ENCODE measurements around the gene MFSD6.
"Not testable (repeated sequence)": the region's sequence is repeated elsewhere in the genome, so short reads cannot be mapped to it uniquely, and the experiment has no call there.

MFSD6 gene

GRCh38 chr2:190460487-190460886, 52.3 kb downstream of the MFSD6 start:
- no peak for DNase-seq (ENCODE audit: low read depth in 4 of 4, low spot score in 1 of 4)

- no peak for DNase-seq (ENCODE audit: low read depth in 4 of 4, low spot score in 1 of 4)
These were observed 54.0 kb downstream of the MFSD6 start for GRCh38 chr2:190462181-190462580.

GRCh38 chr2:190462611-190463010, 54.5 kb downstream of the MFSD6 start:
- no peak for DNase-seq (ENCODE audit: low read depth in 4 of 4, low spot score in 1 of 4)

- DNase-seq (ENCODE audit: low read depth in 4 of 4, low spot score in 1 of 4): no peak
These were observed 56.9 kb downstream of the MFSD6 start for GRCh38 chr2:190465060-190465459.

GRCh38 chr2:190466819-190467446, 58.8 kb downstream of the MFSD6 start:
- no peak for DNase-seq (ENCODE audit: low read depth in 4 of 4, low spot score in 1 of 4)

- no peak for DNase-seq (ENCODE audit: low read depth in 4 of 4, low spot score in 1 of 4)
These were observed 59.5 kb downstream of the MFSD6 start for GRCh38 chr2:190467575-190468083.

- DNase-seq (ENCODE audit: low read depth in 4 of 4, low spot score in 1 of 4): not testable (repeated sequence)
These were observed 60.2 kb downstream of the MFSD6 start for GRCh38 chr2:190468354-190468753.

- no peak for DNase-seq (ENCODE audit: low read depth in 4 of 4, low spot score in 1 of 4)
These were observed 60.8 kb downstream of the MFSD6 start for GRCh38 chr2:190468814-190469569.

- no peak for DNase-seq (ENCODE audit: low read depth in 4 of 4, low spot score in 1 of 4)
These were observed 61.6 kb downstream of the MFSD6 start for GRCh38 chr2:190469771-190470170.

GRCh38 chr2:190470256-190470826, 62.2 kb downstream of the MFSD6 start:
- DNase-seq (ENCODE audit: low read depth in 4 of 4, low spot score in 1 of 4): no peak

- DNase-seq (ENCODE audit: low read depth in 4 of 4, low spot score in 1 of 4): no peak
These were observed 69.7 kb downstream of the MFSD6 start for GRCh38 chr2:190477661-190478454.

GRCh38 chr2:190478572-190479195, 70.5 kb downstream of the MFSD6 start:
- no peak for DNase-seq (ENCODE audit: low read depth in 4 of 4, low spot score in 1 of 4)

GRCh38 chr2:190481339-190481738, 73.2 kb downstream of the MFSD6 start:
- no peak for DNase-seq (ENCODE audit: low read depth in 4 of 4, low spot score in 1 of 4)

- DNase-seq (ENCODE audit: low read depth in 4 of 4, low spot score in 1 of 4): no peak
These were observed 74.3 kb downstream of the MFSD6 start for GRCh38 chr2:190482451-190482850.

- no peak for DNase-seq (ENCODE audit: low read depth in 4 of 4, low spot score in 1 of 4)
These were observed 78.0 kb downstream of the MFSD6 start for GRCh38 chr2:190486037-190486623.

GRCh38 chr2:190488516-190489233, 80.5 kb downstream of the MFSD6 start:
- no peak for DNase-seq (ENCODE audit: low read depth in 4 of 4, low spot score in 1 of 4)

- DNase-seq (ENCODE audit: low read depth in 4 of 4, low spot score in 1 of 4): no peak
These were observed 81.3 kb downstream of the MFSD6 start for GRCh38 chr2:190489475-190489874.

GRCh38 chr2:190490502-190490901, 82.3 kb downstream of the MFSD6 start:
- no peak for DNase-seq (ENCODE audit: low read depth in 4 of 4, low spot score in 1 of 4)

- no peak for DNase-seq (ENCODE audit: low read depth in 4 of 4, low spot score in 1 of 4)
These were observed 84.9 kb downstream of the MFSD6 start for GRCh38 chr2:190493095-190493494.
